ENCODE measurements around the gene OR7G2.

The OR7G2 gene

DNA sequence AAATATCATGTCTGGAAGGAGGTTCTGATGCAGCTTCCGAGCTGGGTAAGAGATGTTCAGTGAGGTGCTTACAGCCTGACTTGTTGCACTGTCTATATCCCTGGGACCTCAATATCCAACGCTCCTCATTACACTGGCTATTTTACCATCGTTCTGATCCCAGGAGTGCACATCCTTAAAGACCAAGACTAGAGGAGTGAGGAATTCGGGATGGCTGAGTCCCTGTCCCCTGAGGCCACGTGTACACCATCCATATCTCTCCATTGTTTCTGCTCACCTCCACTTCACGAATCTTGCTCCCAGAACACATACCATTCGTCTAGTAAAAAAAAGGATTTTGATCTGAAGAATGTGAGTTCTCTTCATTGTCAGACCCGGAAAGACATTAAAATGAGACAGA, at the start of gene OR7G2:
TSS of gene OR7G2 (minus strand) at position 101 of the 400 bp plus-strand sequence. CDS start 4,232 bp downstream, outside the sequence.
- Mint-ChIP-seq H3K27me3 (ENCODE audit: low read depth) (peaks cover 4% of the 10 kb centered on the region), H3K9me3 (peaks cover 17% of the 10 kb centered on the region), H3K36me3 (ENCODE audit: low read depth) (no peaks in the 10 kb centered on the region), H3K4me3 (no peak within 1 kb of the TSS), H3K27ac (no peak within 1 kb of the TSS), H3K4me1 (no peaks in the 10 kb centered on the region)
- TF ChIP-seq, protein P1, sequence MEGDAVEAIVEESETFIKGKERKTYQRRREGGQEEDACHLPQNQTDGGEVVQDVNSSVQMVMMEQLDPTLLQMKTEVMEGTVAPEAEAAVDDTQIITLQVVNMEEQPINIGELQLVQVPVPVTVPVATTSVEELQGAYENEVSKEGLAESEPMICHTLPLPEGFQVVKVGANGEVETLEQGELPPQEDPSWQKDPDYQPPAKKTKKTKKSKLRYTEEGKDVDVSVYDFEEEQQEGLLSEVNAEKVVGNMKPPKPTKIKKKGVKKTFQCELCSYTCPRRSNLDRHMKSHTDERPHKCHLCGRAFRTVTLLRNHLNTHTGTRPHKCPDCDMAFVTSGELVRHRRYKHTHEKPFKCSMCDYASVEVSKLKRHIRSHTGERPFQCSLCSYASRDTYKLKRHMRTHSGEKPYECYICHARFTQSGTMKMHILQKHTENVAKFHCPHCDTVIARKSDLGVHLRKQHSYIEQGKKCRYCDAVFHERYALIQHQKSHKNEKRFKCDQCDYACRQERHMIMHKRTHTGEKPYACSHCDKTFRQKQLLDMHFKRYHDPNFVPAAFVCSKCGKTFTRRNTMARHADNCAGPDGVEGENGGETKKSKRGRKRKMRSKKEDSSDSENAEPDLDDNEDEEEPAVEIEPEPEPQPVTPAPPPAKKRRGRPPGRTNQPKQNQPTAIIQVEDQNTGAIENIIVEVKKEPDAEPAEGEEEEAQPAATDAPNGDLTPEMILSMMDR (IDR thresholded peaks at IDR 0.05; ENCODE audit: unreplicated experiment in 3 of 3), result no peak

DNA sequence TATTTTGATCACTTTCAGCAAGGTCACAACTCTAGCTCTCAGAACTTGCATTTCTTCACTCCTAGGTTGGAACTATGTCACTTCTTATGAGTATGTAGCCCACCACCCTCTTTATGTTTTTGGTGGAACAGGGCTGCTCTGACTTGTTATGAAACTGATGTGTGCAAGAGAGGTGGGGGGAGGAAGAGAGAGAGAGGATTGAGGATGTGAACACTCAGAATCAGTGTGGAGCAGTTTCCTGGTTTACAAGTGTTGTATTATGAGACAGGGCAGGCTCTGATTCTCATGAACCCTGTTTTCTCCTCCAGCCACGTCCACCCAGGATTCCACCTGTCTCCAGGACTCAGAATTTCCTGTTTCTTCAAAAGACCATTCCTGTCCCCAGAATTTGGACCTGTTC, 49.0 kb upstream of the OR7G2 start:
- Mint-ChIP-seq H3K4me1 (no peaks in the 10 kb centered on the region), H3K4me3 (no peak overlapping the region), H3K27ac (no peak overlapping the region), H3K36me3 (ENCODE audit: low read depth) (peaks cover 100% of the 10 kb centered on the region), H3K27me3 (ENCODE audit: low read depth) (peaks cover 3% of the 10 kb centered on the region), H3K9me3 (peaks cover 89% of the 10 kb centered on the region)
- TF ChIP-seq, protein P1 (IDR thresholded peaks at IDR 0.05; ENCODE audit: unreplicated experiment in 3 of 3), result no peak

DNA sequence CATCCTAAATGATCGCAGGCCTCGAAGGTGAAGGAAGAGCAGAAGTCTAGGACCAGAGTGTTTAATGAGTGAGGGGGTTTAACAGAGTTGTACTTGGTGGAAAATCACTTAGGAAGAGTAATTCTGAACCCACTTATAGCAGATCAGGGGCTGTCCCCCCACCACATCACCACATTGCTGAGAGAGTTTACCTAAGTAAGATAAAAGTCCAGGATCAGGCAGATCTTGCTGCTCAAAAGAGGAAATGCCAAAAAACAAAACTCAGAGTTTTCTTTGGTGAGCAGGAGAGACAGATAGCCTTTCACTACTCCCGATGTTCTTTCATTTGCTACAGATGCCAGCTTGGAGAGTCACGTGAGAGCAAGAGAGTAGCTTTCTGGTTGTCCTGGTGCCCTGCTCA, 48.3 kb upstream of the OR7G2 start:
- Mint-ChIP-seq H3K27ac (no peak overlapping the region), H3K4me1 (no peaks in the 10 kb centered on the region), H3K36me3 (ENCODE audit: low read depth) (peaks cover 100% of the 10 kb centered on the region), H3K9me3 (peaks cover 89% of the 10 kb centered on the region), H3K4me3 (no peak overlapping the region), H3K27me3 (ENCODE audit: low read depth) (no peaks in the 10 kb centered on the region)
- TF ChIP-seq, protein P1 (IDR thresholded peaks at IDR 0.05; ENCODE audit: unreplicated experiment in 3 of 3), result no peak

DNA sequence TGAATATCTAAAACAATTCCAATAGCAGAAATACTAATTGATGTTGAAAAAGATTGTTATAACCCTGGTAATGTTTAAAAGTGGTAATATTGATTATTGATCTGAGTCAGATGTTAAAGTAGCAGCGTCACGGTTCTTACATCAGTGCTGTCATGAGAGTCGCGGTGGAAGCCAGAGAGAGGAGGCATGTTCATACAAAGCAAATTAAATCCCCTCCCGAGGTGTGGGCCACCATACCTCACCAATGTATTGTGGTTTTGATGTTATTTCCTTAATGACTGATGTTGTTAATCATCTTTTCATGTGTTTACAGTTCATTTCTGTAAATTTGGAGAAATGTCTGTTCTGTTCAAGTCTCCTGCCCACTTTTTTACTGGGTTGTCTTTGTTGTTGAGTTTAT, 44.1 kb upstream of the OR7G2 start:
- H3K4me1 Mint-ChIP-seq, result no peaks in the 10 kb centered on the region
- no peak overlapping the region for H3K4me3 Mint-ChIP-seq
- peaks cover 100% of the 10 kb centered on the region for H3K36me3 Mint-ChIP-seq (ENCODE audit: low read depth)

DNA sequence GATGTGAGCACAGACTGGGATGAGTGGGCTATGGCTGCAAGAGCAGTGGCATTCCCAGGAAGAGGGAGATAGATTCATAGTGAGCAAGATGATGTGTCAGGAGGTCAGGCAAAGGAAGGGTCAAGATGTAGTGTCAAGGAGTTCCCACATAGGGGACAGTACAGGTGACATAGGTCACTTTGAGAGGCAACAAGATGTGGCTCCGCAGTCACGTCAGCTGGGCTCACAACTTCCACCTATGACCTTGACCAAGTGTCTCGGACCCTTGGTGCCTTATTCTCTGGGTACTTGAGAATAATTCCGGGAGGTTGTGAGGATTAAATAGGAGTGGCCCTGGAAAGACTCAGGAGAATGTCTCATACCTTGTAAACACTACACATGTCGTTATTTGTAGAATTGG, 43.4 kb upstream of the OR7G2 start:
- Mint-ChIP-seq H3K27ac (no peak overlapping the region), H3K9me3 (peaks cover 88% of the 10 kb centered on the region), H3K4me3 (no peak overlapping the region), H3K27me3 (ENCODE audit: low read depth) (no peaks in the 10 kb centered on the region), H3K36me3 (ENCODE audit: low read depth) (peaks cover 99% of the 10 kb centered on the region), H3K4me1 (no peaks in the 10 kb centered on the region)
- TF ChIP-seq, protein P1 (IDR thresholded peaks at IDR 0.05; ENCODE audit: unreplicated experiment in 3 of 3), result no peak

More for the DNA sequence above, 44.1 kb upstream of the OR7G2 start:
- TF ChIP-seq, protein P1 (IDR thresholded peaks at IDR 0.05; ENCODE audit: unreplicated experiment in 3 of 3), result no peak
- Mint-ChIP-seq H3K27ac (no peak overlapping the region), H3K9me3 (peaks cover 91% of the 10 kb centered on the region), H3K27me3 (ENCODE audit: low read depth) (no peaks in the 10 kb centered on the region)

DNA sequence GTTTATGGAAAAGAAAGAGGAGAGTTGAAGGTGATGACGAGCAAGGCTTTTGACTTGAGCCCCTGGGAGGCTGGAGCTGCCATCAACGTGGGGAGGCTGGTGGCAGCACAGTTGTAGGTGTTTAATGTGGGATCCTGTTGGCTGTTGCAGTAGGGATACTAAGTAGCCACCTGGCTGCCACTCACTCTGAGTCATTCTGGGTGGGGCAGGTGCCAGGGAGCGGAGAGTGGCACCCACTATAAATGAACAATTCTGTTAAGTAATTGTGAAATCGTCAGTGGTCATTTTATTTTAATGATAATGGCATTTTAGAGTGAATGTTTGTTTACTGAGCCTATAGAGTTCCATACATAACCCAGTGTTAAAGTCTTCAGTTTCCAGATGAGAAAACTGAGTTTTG, 42.7 kb upstream of the OR7G2 start:
- Mint-ChIP-seq H3K4me1 (no peaks in the 10 kb centered on the region), H3K36me3 (ENCODE audit: low read depth) (peaks cover 99% of the 10 kb centered on the region), H3K27ac (no peak overlapping the region), H3K9me3 (peaks cover 86% of the 10 kb centered on the region), H3K4me3 (no peak overlapping the region), H3K27me3 (ENCODE audit: low read depth) (no peaks in the 10 kb centered on the region)
- TF ChIP-seq, protein P1 (IDR thresholded peaks at IDR 0.05; ENCODE audit: unreplicated experiment in 3 of 3), result no peak

Data from nephron (organoid).